GM12878 (cell line): ENCODE data around the gene RNF31. TPM values are rescaled to one million over a fixed set of nuclear protein-coding genes. Genes with fewer than 3 reads are reported as not detected.

Experiments used
- ATAC-seq: fragments of 200-7000 bp; cut with Tn5 transposase; 3 replicates; pipeline ENCODE4 v1.9.1; 2020; ENCODE audit warnings: mild to moderate bottlenecking, moderate library complexity
- BruUV-seq: library from RNA; stranded (reverse); fragments of 400-500 nt; replicated peaks from 2 replicates; lab custom pipeline; 2021; lab: Mats Ljungman, UMichigan
- CTCF ChIA-PET: fragments of 300-600 bp; sonication (Branson Sonifier 250); formaldehyde crosslinking; extraction: SDS; loops from one replicate; lab custom pipeline; 2021; ENCODE audit warnings: inconsistent platforms; lab: Yijun Ruan, JAX
- POLR2A ChIA-PET: fragments of 350-600 bp; formaldehyde crosslinking; extraction: SDS; loops from one replicate; lab custom pipeline; 2021; ENCODE audit warnings: inconsistent platforms; lab: Charles Lee
- RAD21 ChIA-PET: fragments of 300-600 bp; sonication (Branson Sonifier 250); formaldehyde crosslinking; loops from one replicate; lab custom pipeline; 2023; ENCODE audit warnings: antibody characterized with exemption; ENCODE audit not compliant: unreplicated experiment; lab: Charles Lee
- SMC1A ChIA-PET: fragments of 300-600 bp; sonication (Branson Sonifier 250); formaldehyde crosslinking; loops from one replicate; lab custom pipeline; 2023; ENCODE audit not compliant: unreplicated experiment, uncharacterized antibody; lab: Charles Lee
- DNase-seq: peaks from one replicate; pipeline ENCODE4 v3.0.0-alpha.2; 2011; ENCODE audit warnings: low read depth, low spot score
- FAIRE-seq: peaks from 3 replicates; lab custom pipeline; 2011; peaks lifted over from hg19 to GRCh38; lab: Jason Lieb, UNC
- H2AFZ ChIP-seq: 2 replicates; pipeline ENCODE4 v1.6.0; 2011; ENCODE audit warnings: low read depth, low read length, control low read depth; ENCODE audit not compliant: control insufficient read depth
- H3K27ac ChIP-seq: 2 replicates; pipeline ENCODE4 v1.5.1; 2011; ENCODE audit warnings: control low read depth; ENCODE audit not compliant: control insufficient read depth, insufficient read depth
- H3K27me3 ChIP-seq, 2 experiments: replicated peaks in 1 of 2; 2 replicates each; pipeline versions ENCODE4 v1.6.0 to v1.6.1; 2011; ENCODE audit warnings: low read length in 1 of 2; ENCODE audit not compliant: control insufficient read depth in 2 of 2, insufficient read depth in 2 of 2
- H3K36me3 ChIP-seq, 2 experiments: 2 replicates each; pipeline ENCODE4 v1.5.1; 2011; ENCODE audit warnings: low read length in 1 of 2; ENCODE audit not compliant: control insufficient read depth in 2 of 2, insufficient read depth in 2 of 2
- H3K4me1 ChIP-seq: 2 replicates; pipeline ENCODE4 v1.6.1; 2011; ENCODE audit warnings: mild to moderate bottlenecking, low read length, moderate library complexity, mixed read lengths; ENCODE audit not compliant: control insufficient read depth, insufficient read depth
- H3K4me2 ChIP-seq: 2 replicates; pipeline ENCODE4 v1.6.0; 2011; ENCODE audit warnings: control low read depth; ENCODE audit not compliant: control insufficient read depth, insufficient read depth
- H3K4me3 ChIP-seq: fragments of 200-600 bp; sonication (generic); 2 replicates; pipeline ENCODE4 v1.5.1; 2016
- H3K79me2 ChIP-seq: 2 replicates; pipeline ENCODE4 v1.6.0; 2011; ENCODE audit warnings: low read length; ENCODE audit not compliant: control insufficient read depth, insufficient read depth
- H3K9ac ChIP-seq: 2 replicates; pipeline ENCODE4 v1.8.0; 2011; ENCODE audit warnings: low read length, control low read depth, mixed read lengths; ENCODE audit not compliant: control insufficient read depth, insufficient read depth
- H3K9me3 ChIP-seq: replicated peaks from 3 replicates; pipeline ENCODE4 v1.5.1; 2011; ENCODE audit warnings: mild to moderate bottlenecking, low read length; ENCODE audit not compliant: control insufficient read depth, insufficient read depth
- H4K20me1 ChIP-seq: 2 replicates; pipeline ENCODE4 v1.6.0; 2011; ENCODE audit not compliant: control insufficient read depth, insufficient read depth
- BCL11A ChIP-seq: IDR thresholded peaks from 2 replicates; pipeline ENCODE4 v1.6.1; 2011; ENCODE audit warnings: low read depth, low read length
- KDM1A ChIP-seq: fragments of 200-600 bp; sonication (generic); IDR thresholded peaks from 2 replicates; pipeline ENCODE4 v1.6.1; 2016; ENCODE audit warnings: borderline replicate concordance
- MXI1 ChIP-seq: fragments of 150-350 bp; IDR thresholded peaks from 2 replicates; pipeline ENCODE4 v1.6.1; 2011; ENCODE audit warnings: low read depth, mild to moderate bottlenecking, inconsistent platforms, low read length, improper control_type of control experiment
- PML ChIP-seq: IDR thresholded peaks from 2 replicates; pipeline ENCODE4 v1.6.1; 2012; ENCODE audit warnings: low read length, inconsistent platforms
- POLR2AphosphoS5 ChIP-seq: IDR thresholded peaks from 2 replicates; pipeline ENCODE4 v1.6.1; 2011; ENCODE audit warnings: mild to moderate bottlenecking, low read length, inconsistent platforms
- SRF ChIP-seq, 2 experiments: IDR thresholded peaks; 2 replicates each; pipeline ENCODE4 v1.6.1; 2011; ENCODE audit warnings: low read depth in 2 of 2, low read length in 2 of 2, mild to moderate bottlenecking in 1 of 2, moderate library complexity in 1 of 2
- WGBS: methylation state at CpG from one replicate; pipeline ENCODE4 v1.1.6; 2016; ENCODE audit warnings: low lambda C conversion rate; ENCODE audit not compliant: insufficient replicate concordance, insufficient coverage; ENCODE audit errors: missing lambda C conversion rate; 5-methylcytosine and 5-hydroxymethylcytosine counted together
- in situ Hi-C: fragments of 300-500 bp; cut with MboI; formaldehyde crosslinking; loops from 9 replicates; pipeline ENCODE4 v1.14.3; 2018; ENCODE audit warnings: mixed read lengths
- intact Hi-C: fragments of 100-400 bp; cut with micrococcal nuclease; formaldehyde crosslinking; loops from one replicate; pipeline ENCODE4 v1.14.2; 2022; ENCODE audit not compliant: unreplicated experiment
- polyA plus RNA-seq, 11 experiments: library from polyadenylated mRNA; depleted of rRNA in 4 of 11; unstranded in 6 of 11; stranded (reverse) in 5 of 11; fragments of >200 nt; fragmentation: Nextera tagmentation in 4 of 11; fragmentation: Illumina TruSeq in 1 of 11; extraction: Ambion mirVana in 4 of 11; extraction: Trizol in 1 of 11; gene quantifications; 1 replicate in 1 of 11; 2 replicates in 10 of 11; pipeline versions ENCODE4 v1.2.1 to v1.2.3, GENCODE V29; 2011 to 2016; ENCODE audit warnings: inconsistent platforms in 2 of 11, missing spikeins in 2 of 11, low read depth in 1 of 11
- total RNA-seq, 4 experiments: library from RNA; depleted of rRNA in 3 of 4; stranded (reverse); fragments of >200 nt in 3 of 4; fragmentation: Illumina TruSeq in 1 of 4; extraction: Trizol in 1 of 4; gene quantifications; 2 replicates each; pipeline versions ENCODE4 v1.2.1 to v1.2.3, GENCODE V29; 2013 to 2021

Gene RNF31
- total and polyA plus RNA-seq, 10 of the 15 experiments (the other 5 are each of a cell fraction or from before 2014, with no cell fraction given): 8.5 to 92.7 (median 52.0) TPM

DNA sequence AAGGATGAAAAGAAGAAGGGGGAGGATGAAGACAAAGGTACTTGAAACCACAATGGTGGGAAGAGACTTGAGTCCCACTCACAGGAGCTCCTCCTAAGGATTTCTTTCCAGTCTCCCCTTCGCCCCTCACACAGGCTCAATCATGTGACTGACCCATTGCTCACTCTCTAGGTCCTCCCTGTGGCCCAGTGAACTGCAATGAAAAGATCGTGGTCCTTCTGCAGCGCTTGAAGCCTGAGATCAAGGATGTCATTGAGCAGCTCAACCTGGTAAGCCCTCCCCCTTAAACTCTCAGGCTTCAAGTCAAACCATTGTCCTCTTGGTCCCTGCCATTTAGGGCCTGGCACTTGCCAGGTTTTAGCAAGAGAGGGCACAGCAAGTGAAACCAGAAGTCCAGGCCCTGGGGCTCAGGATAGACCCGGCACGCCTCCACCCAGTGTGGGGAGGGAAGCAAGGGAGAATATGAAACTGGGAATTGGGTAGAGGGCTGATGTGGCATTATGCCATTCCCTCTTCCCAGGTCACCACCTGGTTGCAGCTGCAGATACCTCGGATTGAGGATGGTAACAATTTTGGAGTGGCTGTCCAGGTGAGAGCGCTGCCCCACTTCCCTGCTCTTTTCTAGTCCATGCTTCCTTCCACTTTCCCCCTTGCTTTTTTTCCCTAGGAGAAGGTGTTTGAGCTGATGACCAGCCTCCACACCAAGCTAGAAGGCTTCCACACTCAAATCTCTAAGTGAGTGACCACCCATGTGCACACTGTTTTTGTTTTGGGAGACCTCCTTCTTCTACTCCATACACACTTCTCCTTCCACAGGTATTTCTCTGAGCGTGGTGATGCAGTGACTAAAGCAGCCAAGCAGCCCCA lies 9.5 kb upstream of the RNF31 start:
- in situ Hi-C loops: no loop called here
- H3K4me1 ChIP-seq: peaks cover 37% of the 10 kb centered on the region
- ChIA-PET POLR2A (interaction anchor here (0.7 to 11.6 kb wide), 8 partner anchors 10 to 95 kb away, joined by 3 to 276 read pairs (median 9); partner anchors contain the start of genes DCAF11, IRF9, NRL and PSME2), RAD21 (interaction anchor here (0.8 to 6.8 kb wide), 8 partner anchors 9 to 105 kb away, joined by 3 to 69 read pairs (median 6); partner anchors contain the start of genes DCAF11, IPO4, IRF9 and NRL), SMC1A (interaction anchor here (0.6 to 7.7 kb wide), 11 partner anchors 8 to 170 kb away, joined by 3 to 70 read pairs (median 4); partner anchors contain the start of genes CIDEB, DCAF11, IRF9 and NRL), CTCF (interaction anchor here (0.6 to 4.9 kb wide), 9 partner anchors 9 to 170 kb away, joined by 3 to 39 read pairs (median 6); partner anchors contain the start of genes CIDEB, DCAF11, IRF9 and NRL)
- intact Hi-C loops: no loop called here
- DNase-seq (no peak), FAIRE-seq (no peak), ATAC-seq (no peak)
- peak overlapping the region; percentile 81 for H3K4me2 ChIP-seq
- no peaks in the 10 kb centered on the region for H4K20me1 ChIP-seq
- H3K9ac ChIP-seq: peak overlapping the region; percentile 96
- no peaks in the 10 kb centered on the region for H3K27me3 ChIP-seq
- no TSS peak for BruUV-seq
- H2AFZ ChIP-seq: no peak overlapping the region
- H3K4me3 ChIP-seq: peak overlapping the region; percentile 99; the same call in 1 of the 2 replicates
- WGBS: 82% methylated on average over 8 of the region's 8 CpGs
- H3K9me3 ChIP-seq: no peaks in the 10 kb centered on the region
- TF ChIP-seq SRF (IDR thresholded peaks at IDR 0.05; ENCODE audit: low read depth in 2 of 2, low read length in 2 of 2) (no peak), MXI1 (no peak), PML (0 out of 2 replicates have a peak, but pooled peaks have one; percentile 25), POLR2AphosphoS5 (0 out of 2 replicates have a peak, but pooled peaks have one; percentile 12), BCL11A (no peak), KDM1A (no peak)
- H3K79me2 ChIP-seq: peaks cover 55% of the 10 kb centered on the region
- peaks cover 12 to 13% of the 10 kb centered on the region in 2 experiments for H3K36me3 ChIP-seq
- H3K27ac ChIP-seq: peak overlapping the region; percentile 95
